ENCODE measurements around the gene TENM4.

DNA sequence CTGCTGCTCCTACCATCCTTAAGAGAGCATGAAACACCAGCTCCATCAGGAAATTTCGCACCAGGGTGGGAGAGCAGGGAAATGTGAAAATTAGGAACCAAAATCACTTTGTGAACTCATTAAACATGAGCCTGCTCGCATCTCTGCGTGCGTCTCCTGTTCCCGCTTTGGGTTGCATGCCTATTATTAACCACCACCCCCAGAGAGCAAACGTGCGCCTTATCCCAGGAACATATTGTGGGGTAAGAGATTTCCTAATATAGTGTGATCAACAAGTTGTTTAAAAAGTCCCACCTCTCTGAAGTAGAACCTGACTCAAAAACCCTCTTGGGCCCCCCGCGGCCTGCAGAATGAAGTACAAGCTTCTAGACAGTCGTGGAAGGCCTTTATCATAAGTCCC, 115.0 kb downstream of the TENM4 start:
- TF ChIP-seq, protein P1, sequence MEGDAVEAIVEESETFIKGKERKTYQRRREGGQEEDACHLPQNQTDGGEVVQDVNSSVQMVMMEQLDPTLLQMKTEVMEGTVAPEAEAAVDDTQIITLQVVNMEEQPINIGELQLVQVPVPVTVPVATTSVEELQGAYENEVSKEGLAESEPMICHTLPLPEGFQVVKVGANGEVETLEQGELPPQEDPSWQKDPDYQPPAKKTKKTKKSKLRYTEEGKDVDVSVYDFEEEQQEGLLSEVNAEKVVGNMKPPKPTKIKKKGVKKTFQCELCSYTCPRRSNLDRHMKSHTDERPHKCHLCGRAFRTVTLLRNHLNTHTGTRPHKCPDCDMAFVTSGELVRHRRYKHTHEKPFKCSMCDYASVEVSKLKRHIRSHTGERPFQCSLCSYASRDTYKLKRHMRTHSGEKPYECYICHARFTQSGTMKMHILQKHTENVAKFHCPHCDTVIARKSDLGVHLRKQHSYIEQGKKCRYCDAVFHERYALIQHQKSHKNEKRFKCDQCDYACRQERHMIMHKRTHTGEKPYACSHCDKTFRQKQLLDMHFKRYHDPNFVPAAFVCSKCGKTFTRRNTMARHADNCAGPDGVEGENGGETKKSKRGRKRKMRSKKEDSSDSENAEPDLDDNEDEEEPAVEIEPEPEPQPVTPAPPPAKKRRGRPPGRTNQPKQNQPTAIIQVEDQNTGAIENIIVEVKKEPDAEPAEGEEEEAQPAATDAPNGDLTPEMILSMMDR (IDR thresholded peaks at IDR 0.05), result no peak
- TF ChIP-seq POLR2A (IDR thresholded peaks at IDR 0.05), result no peak

Data from uterus (tissue), 2 donors.